Left ventricle myocardium inferior (tissue), 1 donor: ENCODE results near the gene SERPINH1. TPM values are rescaled to one million over a fixed set of nuclear protein-coding genes. Genes with fewer than 3 reads are reported as not detected.
A peak's percentile ranks its signal among the peaks of the same experiment; 100 is the strongest.

Experiments used
- DNase-seq: peaks from one replicate; pipeline ENCODE4 v3.0.0-alpha.2; 2020
- H3K27ac ChIP-seq: fragments of 200-600 bp; replicated peaks from 2 replicates; pipeline ENCODE4 v1.8.0; 2021
- H3K27me3 ChIP-seq: fragments of 200-600 bp; 2 replicates; pipeline ENCODE4 v1.8.0; 2021; ENCODE audit warnings: low read depth
- H3K36me3 ChIP-seq: fragments of 200-600 bp; 2 replicates; pipeline ENCODE4 v1.8.0; 2021
- H3K4me1 ChIP-seq: fragments of 200-600 bp; 2 replicates; pipeline ENCODE4 v1.8.0; 2021
- H3K4me3 ChIP-seq: fragments of 200-600 bp; 2 replicates; pipeline ENCODE4 v1.8.0; 2021; ENCODE audit warnings: mild to moderate bottlenecking, moderate library complexity
- H3K9me3 ChIP-seq: fragments of 200-600 bp; replicated peaks from 2 replicates; pipeline ENCODE4 v1.8.0; 2021
- CTCF ChIP-seq: fragments of 200-600 bp; IDR thresholded peaks from 2 replicates; pipeline ENCODE4 v1.8.0; 2021; ENCODE audit warnings: antibody characterized with exemption, mild to moderate bottlenecking, borderline replicate concordance
- intact Hi-C: fragments of 100-400 bp; cut with micrococcal nuclease; formaldehyde crosslinking; loops from one replicate; pipeline ENCODE4 v1.11.0; 2022
- total RNA-seq: library from RNA; stranded (reverse); fragmentation: NEBNext Ultra II Directional; extraction: Animal tissue kit (Norgen Biotek cat#: 25700); gene quantifications from one replicate; pipeline ENCODE4 v1.2.1, GENCODE V29; 2021
- donor health status: DM: no; HTN: yes; CAD: no; lungs with severe emphysema.

SERPINH1 gene
- total RNA-seq, 1 donor from 2014 or later: 57.6 TPM

DNA sequence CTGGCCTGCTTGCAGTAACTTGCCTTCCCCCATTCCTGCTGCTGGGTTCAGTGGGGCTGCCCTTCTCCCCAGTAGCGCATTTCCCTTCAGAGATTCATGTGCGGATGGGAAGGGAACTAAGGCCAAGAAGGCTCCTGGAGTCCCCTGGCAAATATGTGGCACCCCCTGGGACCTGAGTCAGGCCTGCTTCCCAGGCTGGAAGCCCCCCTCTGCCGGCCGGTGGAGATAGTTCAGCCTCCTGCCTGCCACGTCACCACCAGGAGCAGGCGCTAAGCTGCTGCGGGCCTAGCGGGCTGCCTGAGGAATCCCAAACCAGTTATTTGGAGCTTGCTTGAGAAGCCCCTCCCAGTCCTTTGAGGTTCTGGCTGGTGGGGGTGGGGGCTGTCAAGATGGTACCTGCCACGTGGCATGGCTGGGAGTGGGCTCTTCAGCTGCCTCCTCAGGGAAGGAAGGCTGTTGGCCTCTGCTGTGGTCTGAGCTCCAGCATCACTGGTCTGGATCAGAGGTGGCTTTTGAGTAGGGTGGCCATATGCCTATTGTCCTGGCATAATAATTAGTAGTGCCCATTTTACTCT, 2.0 kb downstream of the SERPINH1 start:
- peak overlapping the region; percentile 100 for H3K27ac ChIP-seq
- peak; percentile 64 for DNase-seq
- no peaks in the 10 kb centered on the region for H3K27me3 ChIP-seq
- peaks cover 47% of the 10 kb centered on the region for H3K36me3 ChIP-seq
- peak; percentile 55 for TF ChIP-seq CTCF
- no peaks in the 10 kb centered on the region for H3K9me3 ChIP-seq
- H3K4me1 ChIP-seq: peaks cover 100% of the 10 kb centered on the region
- intact Hi-C loops: no loop called here
- H3K4me3 ChIP-seq: peak overlapping the region; percentile 90

DNA sequence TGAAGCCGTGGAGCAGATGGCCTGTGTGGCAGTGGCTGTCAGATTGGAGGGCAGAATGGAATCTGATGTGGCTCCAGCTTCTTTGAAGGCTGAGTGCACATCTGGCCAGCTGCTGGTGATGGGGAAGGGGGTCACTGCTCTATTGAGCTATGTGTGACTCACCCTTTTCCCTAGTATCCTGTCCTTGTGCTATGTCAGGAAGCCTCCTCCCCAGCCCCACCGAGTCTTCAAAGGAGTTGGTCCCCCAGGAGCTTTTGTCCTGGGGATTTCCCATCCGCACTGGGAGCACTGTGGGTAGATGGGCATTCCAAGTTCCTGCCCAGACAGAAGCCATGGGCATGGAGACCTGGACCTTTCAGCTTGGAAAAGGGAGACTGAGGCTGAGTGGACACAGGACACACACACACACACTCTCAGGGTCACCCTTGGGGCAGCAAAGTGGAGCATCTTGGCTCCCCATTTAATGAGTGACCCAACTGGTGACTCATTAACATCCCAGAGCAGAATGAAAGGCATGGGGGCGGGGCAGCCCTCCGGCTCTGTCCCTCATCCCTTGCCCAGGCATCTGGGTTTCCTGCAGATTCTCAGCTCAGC, 3.3 kb downstream of the SERPINH1 start:
- DNase-seq: peak; percentile 69
- peaks cover 60% of the 10 kb centered on the region for H3K36me3 ChIP-seq
- peak overlapping the region; percentile 90 for H3K4me3 ChIP-seq
- intact Hi-C loops: no loop called here
- no peaks in the 10 kb centered on the region for H3K27me3 ChIP-seq
- no peaks in the 10 kb centered on the region for H3K9me3 ChIP-seq
- H3K27ac ChIP-seq: peak overlapping the region; percentile 100
- H3K4me1 ChIP-seq: peaks cover 100% of the 10 kb centered on the region
- TF ChIP-seq CTCF: no peak

- peaks cover 68% of the 10 kb centered on the region for H3K36me3 ChIP-seq
- TF ChIP-seq CTCF: no peak
- peak overlapping the region; percentile 100 for H3K27ac ChIP-seq
- no peak for DNase-seq
- H3K9me3 ChIP-seq: no peaks in the 10 kb centered on the region
- H3K4me3 ChIP-seq: peak overlapping the region; percentile 90
- intact Hi-C loops: no loop called here
- no peaks in the 10 kb centered on the region for H3K27me3 ChIP-seq
- peaks cover 100% of the 10 kb centered on the region for H3K4me1 ChIP-seq
These were observed 4.1 kb downstream of the SERPINH1 start for GRCh38 chr11:75565916-75566762.

DNA sequence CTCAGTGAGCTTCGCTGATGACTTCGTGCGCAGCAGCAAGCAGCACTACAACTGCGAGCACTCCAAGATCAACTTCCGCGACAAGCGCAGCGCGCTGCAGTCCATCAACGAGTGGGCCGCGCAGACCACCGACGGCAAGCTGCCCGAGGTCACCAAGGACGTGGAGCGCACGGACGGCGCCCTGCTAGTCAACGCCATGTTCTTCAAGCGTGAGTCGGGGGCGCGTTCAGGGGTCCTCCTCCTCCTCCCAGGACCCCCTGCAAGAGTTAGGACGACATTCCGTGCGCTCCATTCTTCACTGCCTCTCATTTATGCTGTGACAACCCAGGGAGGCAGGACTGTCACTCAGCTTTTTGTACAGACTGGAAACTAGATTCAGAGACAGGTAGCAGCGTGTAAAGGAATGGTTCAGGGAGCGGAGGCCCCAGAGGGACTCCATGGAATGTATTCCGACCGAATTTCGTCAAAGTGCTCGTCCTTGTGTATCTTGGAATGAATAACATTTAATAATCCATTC, 4.8 kb downstream of the SERPINH1 start:
- Histone ChIP-seq H3K9me3 (no peaks in the 10 kb centered on the region), H3K4me1 (peaks cover 100% of the 10 kb centered on the region), H3K27me3 (no peaks in the 10 kb centered on the region), H3K4me3 (peak overlapping the region; percentile 90), H3K36me3 (peaks cover 75% of the 10 kb centered on the region), H3K27ac (peak overlapping the region; percentile 15)
- intact Hi-C loops: no loop called here
- no peak for DNase-seq
- TF ChIP-seq CTCF: no peak

- intact Hi-C loops: no loop called here
These were observed 5.9 kb downstream of the SERPINH1 start for GRCh38 chr11:75567971-75568370.

More at GRCh38 chr11:75567971-75568370, 5.9 kb downstream of the SERPINH1 start:
- Histone ChIP-seq H3K4me3 (no peak overlapping the region), H3K27me3 (no peaks in the 10 kb centered on the region), H3K27ac (peak overlapping the region; percentile 15), H3K9me3 (no peaks in the 10 kb centered on the region), H3K36me3 (peaks cover 86% of the 10 kb centered on the region), H3K4me1 (peaks cover 100% of the 10 kb centered on the region)
- no peak for DNase-seq
- no peak for TF ChIP-seq CTCF
